Kidney (tissue), 14 donors: ENCODE results near the gene CABLES2. TPM values are rescaled to one million over a fixed set of nuclear protein-coding genes. Genes with fewer than 3 reads are reported as not detected.

Experiments
- DNase-seq, 5 donors: peaks; one replicate each; pipeline ENCODE4 v3.0.0-alpha.2; 2013 to 2020
- FAIRE-seq: peaks from 2 replicates; lab custom pipeline; 2012; peaks lifted over from hg19 to GRCh38; lab: Jason Lieb, UNC
- H3K27ac ChIP-seq, 2 donors: one replicate each; pipeline ENCODE4 v1.7.0; 2013; ENCODE audit warnings: low read depth in 2 of 2, low read length in 2 of 2, inconsistent platforms in 1 of 2
- H3K27me3 ChIP-seq: one replicate; pipeline ENCODE4 v1.7.1; 2013; ENCODE audit warnings: low read length, inconsistent platforms; ENCODE audit not compliant: control insufficient read depth, insufficient read depth
- H3K36me3 ChIP-seq, 3 donors: one replicate each; pipeline versions ENCODE4 v1.7.0 to v1.7.1; 2013; ENCODE audit warnings: low read length in 3 of 3, control low read depth in 1 of 3, inconsistent platforms in 1 of 3; ENCODE audit not compliant: insufficient read depth in 3 of 3, control insufficient read depth in 2 of 3
- H3K4me1 ChIP-seq, 3 donors: one replicate each; pipeline versions ENCODE4 v1.7.0 to v1.7.1; 2013; ENCODE audit warnings: low read length in 3 of 3, inconsistent platforms in 1 of 3, low read depth in 1 of 3; ENCODE audit not compliant: control insufficient read depth in 2 of 3, insufficient read depth in 2 of 3
- H3K4me3 ChIP-seq, 3 donors: one replicate each; pipeline versions ENCODE4 v1.7.0 to v1.8.1; 2013; ENCODE audit warnings: low read length in 3 of 3, control low read depth in 1 of 3, inconsistent platforms in 1 of 3
- H3K9ac ChIP-seq, 3 donors: one replicate each; pipeline versions ENCODE4 v1.7.0 to v1.7.1; 2013; ENCODE audit warnings: low read length in 3 of 3, control low read depth in 1 of 3, inconsistent platforms in 1 of 3
- H3K9me3 ChIP-seq, 3 donors: one replicate each; pipeline versions ENCODE4 v1.7.0 to v1.7.1; 2013; ENCODE audit warnings: low read length in 3 of 3, control low read depth in 1 of 3, inconsistent platforms in 1 of 3; ENCODE audit not compliant: control insufficient read depth in 2 of 3, insufficient read depth in 1 of 3
- intact Hi-C: fragments of 100-400 bp; cut with DNase I; formaldehyde crosslinking; loops from one replicate; pipeline ENCODE4 v1.11.1; 2022
- polyA plus RNA-seq: library from polyadenylated mRNA; stranded (reverse); fragments of 350-450 nt; fragmentation: Illumina TruSeq; extraction: RNeasy Lipid Tissue Mini Kit (QIAGEN cat#74804); gene quantifications from one replicate; pipeline ENCODE4 v1.2.3, GENCODE V29; 2014; ENCODE audit warnings: low read depth, low replicate concordance; ENCODE audit not compliant: insufficient read depth
- total RNA-seq: library from RNA; stranded (reverse); fragmentation: NEBNext Ultra II Directional; extraction: Animal tissue kit (Norgen Biotek cat#: 25700); gene quantifications from one replicate; pipeline ENCODE4 v1.2.1, GENCODE V29; 2021
- TF ChIP-seq, protein P1 (sequence below): IDR thresholded peaks from 3 replicates; pipeline ENCODE4 v1.5.1; 2012; ENCODE audit warnings: mild to moderate bottlenecking, moderate library complexity, borderline replicate concordance; ENCODE audit not compliant: insufficient read depth; ENCODE audit errors: extremely low read depth
- donor health status: control.
- donor health status: control.
- donor health status: control.
- donor health status: control.
- donor health status: control.
- donor health status: DM: yes; HTN: yes; CAD: no.
- donor health status: Normal renal cell carcinoma (clear cell type).

Gene CABLES2
- total and polyA plus RNA-seq, 2 donors from 2014 or later, result 2.0 to 4.5 TPM

- H3K27me3 ChIP-seq, result no peaks in the 10 kb centered on the region
- no peaks in the 10 kb centered on the region for H3K36me3 ChIP-seq
- TF ChIP-seq, protein P1, sequence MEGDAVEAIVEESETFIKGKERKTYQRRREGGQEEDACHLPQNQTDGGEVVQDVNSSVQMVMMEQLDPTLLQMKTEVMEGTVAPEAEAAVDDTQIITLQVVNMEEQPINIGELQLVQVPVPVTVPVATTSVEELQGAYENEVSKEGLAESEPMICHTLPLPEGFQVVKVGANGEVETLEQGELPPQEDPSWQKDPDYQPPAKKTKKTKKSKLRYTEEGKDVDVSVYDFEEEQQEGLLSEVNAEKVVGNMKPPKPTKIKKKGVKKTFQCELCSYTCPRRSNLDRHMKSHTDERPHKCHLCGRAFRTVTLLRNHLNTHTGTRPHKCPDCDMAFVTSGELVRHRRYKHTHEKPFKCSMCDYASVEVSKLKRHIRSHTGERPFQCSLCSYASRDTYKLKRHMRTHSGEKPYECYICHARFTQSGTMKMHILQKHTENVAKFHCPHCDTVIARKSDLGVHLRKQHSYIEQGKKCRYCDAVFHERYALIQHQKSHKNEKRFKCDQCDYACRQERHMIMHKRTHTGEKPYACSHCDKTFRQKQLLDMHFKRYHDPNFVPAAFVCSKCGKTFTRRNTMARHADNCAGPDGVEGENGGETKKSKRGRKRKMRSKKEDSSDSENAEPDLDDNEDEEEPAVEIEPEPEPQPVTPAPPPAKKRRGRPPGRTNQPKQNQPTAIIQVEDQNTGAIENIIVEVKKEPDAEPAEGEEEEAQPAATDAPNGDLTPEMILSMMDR, result no peak
- H3K9me3 ChIP-seq, result no peaks in the 10 kb centered on the region
- no peak overlapping the region for H3K9ac ChIP-seq
- H3K4me1 ChIP-seq, result peaks cover 0 to 22% (median 11%) of the 10 kb centered on the region in 3 donors
- FAIRE-seq (no peak), DNase-seq (no peak)
- H3K4me3 ChIP-seq, result no peak overlapping the region
- intact Hi-C loops, result no loop called here
- H3K27ac ChIP-seq, result no peak overlapping the region
Measured at GRCh38 chr20:62403331-62403730, 3.8 kb downstream of the CABLES2 start.

DNA sequence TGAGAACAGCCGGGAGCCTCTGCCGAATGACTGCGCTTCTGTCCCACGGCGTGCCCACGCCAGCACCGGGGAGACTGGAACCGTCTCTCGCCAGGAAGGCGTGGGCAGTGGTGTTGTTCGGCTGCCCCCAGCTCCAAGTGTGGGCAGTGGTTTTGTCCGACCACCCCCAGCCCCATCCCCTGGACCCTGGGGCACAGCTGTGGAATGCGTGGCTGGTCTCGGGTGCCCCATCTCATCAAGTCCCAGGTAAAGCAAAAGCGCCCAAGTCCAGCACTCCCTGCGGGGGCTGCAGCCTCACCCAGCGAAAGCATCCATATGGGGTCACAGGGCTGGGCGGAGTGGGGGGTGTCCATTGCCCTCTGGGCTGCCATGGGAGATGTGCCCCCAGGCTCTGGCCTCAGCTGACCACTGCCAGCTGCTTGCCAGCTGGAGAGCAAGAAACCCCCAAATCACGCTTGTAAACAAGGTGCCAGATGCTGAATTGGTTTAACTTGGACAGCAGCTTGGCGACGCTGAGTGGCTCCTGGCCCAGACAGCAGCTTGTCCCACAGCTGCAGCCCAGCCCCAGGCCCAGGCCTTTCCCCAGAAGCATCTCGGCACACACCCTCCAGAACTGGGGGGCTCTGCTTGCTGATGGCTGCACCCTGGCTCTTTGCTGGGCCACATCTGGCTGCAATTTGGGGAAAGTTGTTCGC, 4.5 kb downstream of the CABLES2 start:
- no peak for FAIRE-seq
- Histone ChIP-seq H3K4me1 (peaks cover 0 to 19% (median 11%) of the 10 kb centered on the region in 3 donors), H3K36me3 (no peaks in the 10 kb centered on the region), H3K27me3 (no peaks in the 10 kb centered on the region), H3K4me3 (no peak overlapping the region), H3K27ac (no peak overlapping the region), H3K9ac (no peak overlapping the region), H3K9me3 (no peaks in the 10 kb centered on the region)
- intact Hi-C loops, result no loop called here
- no peak for DNase-seq
- TF ChIP-seq, protein P1, result no peak

DNA sequence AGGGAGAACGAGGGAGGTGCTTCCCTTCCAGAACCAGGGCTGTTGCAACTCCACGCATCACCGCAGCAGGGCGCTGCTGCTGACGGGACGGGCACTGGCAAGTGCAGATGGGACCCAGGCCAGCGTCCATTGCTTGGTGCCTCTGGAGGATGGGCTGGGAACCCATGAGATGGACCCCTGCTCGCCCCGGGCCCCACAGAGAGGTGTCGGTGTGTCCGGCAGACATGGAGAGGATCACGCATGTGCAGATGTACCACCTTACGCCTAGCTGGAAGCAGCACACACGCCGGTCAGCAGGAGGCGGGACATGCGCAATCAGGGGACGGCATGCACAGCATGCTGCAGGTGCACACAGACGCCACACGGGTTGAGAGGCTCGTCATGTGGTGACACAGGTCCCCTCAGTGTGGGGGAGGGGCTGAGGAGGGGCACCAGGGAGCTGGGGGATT, 5.7 kb downstream of the CABLES2 start:
- no peaks in the 10 kb centered on the region for H3K9me3 ChIP-seq
- no peaks in the 10 kb centered on the region for H3K27me3 ChIP-seq
- FAIRE-seq, result no peak
- H3K4me1 ChIP-seq, result peaks cover 0 to 13% (median 9%) of the 10 kb centered on the region in 3 donors
- TF ChIP-seq, protein P1, result no peak
- no peak overlapping the region for H3K9ac ChIP-seq
- H3K36me3 ChIP-seq, result no peaks in the 10 kb centered on the region
- H3K4me3 ChIP-seq, result no peak overlapping the region
- no peak overlapping the region for H3K27ac ChIP-seq
- intact Hi-C loops, result no loop called here
- no peak for DNase-seq
